HG03469 (cell line): ENCODE results near the gene IL1R1.

Source experiments
- ATAC-seq: cut with Tn5 transposase; IDR thresholded peaks from one replicate; pipeline ENCODE4 v1.9.1; 2021; ENCODE audit warnings: mild to moderate bottlenecking, moderate library complexity, moderate number of reproducible peaks; ENCODE audit not compliant: unreplicated experiment

The IL1R1 gene

GRCh38 chr2:102168026-102168771 is 25.7 kb downstream of the IL1R1 start:
- no peak for ATAC-seq

GRCh38 chr2:102171946-102172345 is 29.4 kb downstream of the IL1R1 start:
- no peak for ATAC-seq

GRCh38 chr2:102172745-102173144 is 30.2 kb downstream of the IL1R1 start:
- ATAC-seq: no peak

GRCh38 chr2:102176172-102176571 is 33.6 kb downstream of the IL1R1 start:
- no peak for ATAC-seq

GRCh38 chr2:102177814-102178478 is 35.4 kb downstream of the IL1R1 start:
- no peak for ATAC-seq

- no peak for ATAC-seq
Observed at GRCh38 chr2:102179061-102179460, 36.5 kb downstream of the IL1R1 start.

GRCh38 chr2:102179788-102180686 is 37.5 kb downstream of the IL1R1 start:
- no peak for ATAC-seq

GRCh38 chr2:102180687-102180999 is 38.1 kb downstream of the IL1R1 start:
- no peak for ATAC-seq

- no peak for ATAC-seq
Observed at GRCh38 chr2:102181376-102181775, 38.8 kb downstream of the IL1R1 start.

GRCh38 chr2:102181919-102182635 is 39.5 kb downstream of the IL1R1 start:
- ATAC-seq: no peak

- no peak for ATAC-seq
Observed at GRCh38 chr2:102184018-102184417, 41.5 kb downstream of the IL1R1 start.

GRCh38 chr2:102184568-102184967 is 42.0 kb downstream of the IL1R1 start:
- ATAC-seq: no peak

GRCh38 chr2:102185347-102185746 is 42.8 kb downstream of the IL1R1 start:
- no peak for ATAC-seq

- no peak for ATAC-seq
Observed at GRCh38 chr2:102186791-102187495, 44.4 kb downstream of the IL1R1 start, which contains the start of gene IL1RL2. Gene IL1RL2, plus strand, starts transcription at chr2:102187023. Its CDS starts 845 bp downstream, at chr2:102187868.

GRCh38 chr2:102187496-102188150 is 45.1 kb downstream of the IL1R1 start:
- ATAC-seq: no peak

GRCh38 chr2:102190430-102191107 is 48.0 kb downstream of the IL1R1 start:
- ATAC-seq: no peak

GRCh38 chr2:102191501-102191900 is 49.0 kb downstream of the IL1R1 start:
- ATAC-seq: no peak

- no peak for ATAC-seq
Observed at GRCh38 chr2:102193074-102193473, 50.5 kb downstream of the IL1R1 start.

- no peak for ATAC-seq
Observed at GRCh38 chr2:102194609-102195268, 52.2 kb downstream of the IL1R1 start.
